ENCODE results near the gene MTURN.

Gene MTURN

GRCh38 chr7:30136117-30136731 is 1.4 kb downstream of the MTURN start:
- no peak for DNase-seq

- no peak for DNase-seq
Measured at GRCh38 chr7:30136743-30137485, 2.1 kb downstream of the MTURN start.

GRCh38 chr7:30139836-30140384 is 5.1 kb downstream of the MTURN start:
- DNase-seq: no peak

- DNase-seq: no peak
Measured at GRCh38 chr7:30140456-30140855, 5.7 kb downstream of the MTURN start.

- DNase-seq: no peak
Measured at GRCh38 chr7:30142710-30143109, 7.9 kb downstream of the MTURN start.

GRCh38 chr7:30143748-30144251 is 9.0 kb downstream of the MTURN start:
- peak; percentile 21 for DNase-seq

- peak; percentile 57 for DNase-seq
Measured at GRCh38 chr7:30144657-30145306, 10.0 kb downstream of the MTURN start.

GRCh38 chr7:30145426-30145970 is 10.7 kb downstream of the MTURN start:
- DNase-seq: no peak

GRCh38 chr7:30146127-30146612 is 11.4 kb downstream of the MTURN start:
- DNase-seq: peak; percentile 65

GRCh38 chr7:30147223-30147622 is 12.4 kb downstream of the MTURN start:
- no peak for DNase-seq

GRCh38 chr7:30147785-30148184 is 13.0 kb downstream of the MTURN start:
- DNase-seq: no peak

- no peak for DNase-seq
Measured at GRCh38 chr7:30148426-30148825, 13.6 kb downstream of the MTURN start.

- DNase-seq: no peak
Measured at GRCh38 chr7:30148951-30149459, 14.2 kb downstream of the MTURN start.

GRCh38 chr7:30149640-30150272 is 15.0 kb downstream of the MTURN start:
- no peak for DNase-seq

GRCh38 chr7:30150711-30151110 is 15.9 kb downstream of the MTURN start:
- no peak for DNase-seq

GRCh38 chr7:30154111-30154587 is 19.4 kb downstream of the MTURN start:
- peak; percentile 58 for DNase-seq

- DNase-seq: no peak
Measured at GRCh38 chr7:30155481-30155880, 20.7 kb downstream of the MTURN start.

- DNase-seq: no peak
Measured at GRCh38 chr7:30157204-30157603, 22.4 kb downstream of the MTURN start.

- no peak for DNase-seq
Measured at GRCh38 chr7:30159163-30159562, 24.4 kb downstream of the MTURN start.

GRCh38 chr7:30159698-30160143 is 24.9 kb downstream of the MTURN start:
- peak; percentile 64 for DNase-seq

GRCh38 chr7:30160329-30160728 is 25.5 kb downstream of the MTURN start:
- peak; percentile 19 for DNase-seq

GRCh38 chr7:30162133-30162532 is 27.3 kb downstream of the MTURN start:
- DNase-seq: peak; percentile 69

Data from OCI-M1 (cell line).